Measurements from ENCODE around the gene AKR1C1. TPM values are rescaled to one million over a fixed set of nuclear protein-coding genes. Genes with fewer than 3 reads are reported as not detected.
"Not testable (repeated sequence)": the region's sequence is repeated elsewhere in the genome, so short reads cannot be mapped to it uniquely, and the experiment has no call there.

Gene AKR1C1
- total and polyA plus RNA-seq, 4 donors = 7.9 to 55.1 (median 45.2) TPM

DNA sequence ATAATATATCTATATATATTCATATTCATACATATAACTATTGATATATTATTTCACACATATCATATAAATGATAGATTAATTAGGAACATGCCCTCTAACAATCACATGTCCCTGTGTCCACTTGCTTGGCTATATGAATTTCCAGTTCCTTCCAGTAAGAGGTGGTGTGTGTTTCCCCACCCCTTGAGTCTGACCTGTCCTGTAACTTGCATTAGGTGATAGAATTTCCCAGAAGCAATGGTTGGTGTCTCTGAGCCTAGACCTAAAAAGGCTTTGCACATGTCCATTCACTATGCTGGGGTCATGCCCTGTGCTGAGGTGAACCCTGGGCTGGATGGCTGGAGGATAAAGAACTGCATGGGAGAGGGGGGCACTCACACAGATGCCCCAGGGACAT is 31.0 kb downstream of the AKR1C1 start:
- not testable (repeated sequence) for H3K9me3 ChIP-seq (ENCODE audit: control insufficient read depth in 4 of 4, insufficient read depth in 3 of 4, low read length in 3 of 4); DNase-seq; H3K9ac ChIP-seq (ENCODE audit: insufficient read depth in 1 of 2, low read length in 2 of 2); H3K27ac ChIP-seq (ENCODE audit: low read depth in 1 of 2, low read length in 1 of 2); ATAC-seq (ENCODE audit: insufficient read depth, low FRiP score); H3K27me3 ChIP-seq (ENCODE audit: control insufficient read depth in 3 of 3, insufficient read depth in 3 of 3, low read length in 2 of 3); H3K4me3 ChIP-seq; H3K4me1 ChIP-seq (ENCODE audit: control insufficient read depth in 5 of 5, insufficient read depth in 5 of 5, low read length in 5 of 5); H3K36me3 ChIP-seq (ENCODE audit: control insufficient read depth in 4 of 4, insufficient read depth in 4 of 4, low read length in 4 of 4)

DNA sequence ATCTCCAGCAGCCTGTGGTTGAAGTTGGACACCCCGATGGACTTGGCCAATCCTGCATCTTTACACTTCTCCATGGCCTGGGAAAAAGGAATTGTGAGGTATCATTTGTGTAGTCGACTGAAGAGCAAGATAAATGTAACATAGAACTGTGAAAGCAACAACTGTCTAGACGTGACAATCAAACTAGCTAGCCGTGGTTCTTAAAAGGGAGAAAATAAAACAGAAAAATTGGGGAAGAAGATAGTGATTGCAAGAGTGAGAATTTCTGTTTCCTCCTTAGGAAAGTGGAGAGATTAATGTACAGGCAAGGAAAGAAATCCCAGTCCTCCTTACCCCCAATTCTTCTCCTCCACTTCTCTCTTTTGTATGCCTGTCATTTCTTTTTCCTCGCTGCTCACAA is 35.5 kb downstream of the AKR1C1 start:
- DNase-seq (no peak), ATAC-seq (ENCODE audit: insufficient read depth, low FRiP score) (no peak)
- no peak for TF ChIP-seq CTCF (IDR thresholded peaks at IDR 0.05; ENCODE audit: control extremely low read depth, extremely low read depth)
- no peak overlapping the region for H3K4me3 ChIP-seq
- H3K27me3 ChIP-seq (ENCODE audit: control insufficient read depth in 3 of 3, insufficient read depth in 3 of 3, low read length in 2 of 3) = no peaks in the 10 kb centered on the region
- H3K27ac ChIP-seq (ENCODE audit: low read depth in 1 of 2, low read length in 1 of 2) = no peak overlapping the region
- peaks cover 0 to 4% (median 0%) of the 10 kb centered on the region in 4 donors for H3K36me3 ChIP-seq (ENCODE audit: control insufficient read depth in 4 of 4, insufficient read depth in 4 of 4, low read length in 4 of 4)
- H3K9me3 ChIP-seq (ENCODE audit: control insufficient read depth in 4 of 4, insufficient read depth in 3 of 4, low read length in 3 of 4) = no peaks in the 10 kb centered on the region
- WGBS, 2 donors = 79 to 88% methylated on average over 5 of the region's 5 CpGs
- no peak overlapping the region for H3K9ac ChIP-seq (ENCODE audit: insufficient read depth in 1 of 2, low read length in 2 of 2)
- no peaks in the 10 kb centered on the region for H3K4me1 ChIP-seq (ENCODE audit: control insufficient read depth in 5 of 5, insufficient read depth in 5 of 5, low read length in 5 of 5)

GRCh38 chr10:5002013-5002727 is 39.0 kb downstream of the AKR1C1 start:
- Histone ChIP-seq H3K27ac (ENCODE audit: low read depth in 1 of 2, low read length in 1 of 2) (no peak overlapping the region), H3K4me3 (no peak overlapping the region), H3K27me3 (ENCODE audit: control insufficient read depth in 3 of 3, insufficient read depth in 3 of 3, low read length in 2 of 3) (no peaks in the 10 kb centered on the region), H3K9ac (ENCODE audit: insufficient read depth in 1 of 2, low read length in 2 of 2) (no peak overlapping the region), H3K9me3 (ENCODE audit: control insufficient read depth in 4 of 4, insufficient read depth in 3 of 4, low read length in 3 of 4) (no peaks in the 10 kb centered on the region), H3K36me3 (ENCODE audit: control insufficient read depth in 4 of 4, insufficient read depth in 4 of 4, low read length in 4 of 4) (peaks cover 0 to 4% (median 0%) of the 10 kb centered on the region in 4 donors), H3K4me1 (ENCODE audit: control insufficient read depth in 5 of 5, insufficient read depth in 5 of 5, low read length in 5 of 5) (no peaks in the 10 kb centered on the region)
- TF ChIP-seq CTCF (IDR thresholded peaks at IDR 0.05; ENCODE audit: control extremely low read depth, extremely low read depth) = no peak
- DNase-seq (no peak), ATAC-seq (ENCODE audit: insufficient read depth, low FRiP score) (no peak)
- WGBS, 2 donors = 94% methylated on average over 2 of the region's 2 CpGs

DNA sequence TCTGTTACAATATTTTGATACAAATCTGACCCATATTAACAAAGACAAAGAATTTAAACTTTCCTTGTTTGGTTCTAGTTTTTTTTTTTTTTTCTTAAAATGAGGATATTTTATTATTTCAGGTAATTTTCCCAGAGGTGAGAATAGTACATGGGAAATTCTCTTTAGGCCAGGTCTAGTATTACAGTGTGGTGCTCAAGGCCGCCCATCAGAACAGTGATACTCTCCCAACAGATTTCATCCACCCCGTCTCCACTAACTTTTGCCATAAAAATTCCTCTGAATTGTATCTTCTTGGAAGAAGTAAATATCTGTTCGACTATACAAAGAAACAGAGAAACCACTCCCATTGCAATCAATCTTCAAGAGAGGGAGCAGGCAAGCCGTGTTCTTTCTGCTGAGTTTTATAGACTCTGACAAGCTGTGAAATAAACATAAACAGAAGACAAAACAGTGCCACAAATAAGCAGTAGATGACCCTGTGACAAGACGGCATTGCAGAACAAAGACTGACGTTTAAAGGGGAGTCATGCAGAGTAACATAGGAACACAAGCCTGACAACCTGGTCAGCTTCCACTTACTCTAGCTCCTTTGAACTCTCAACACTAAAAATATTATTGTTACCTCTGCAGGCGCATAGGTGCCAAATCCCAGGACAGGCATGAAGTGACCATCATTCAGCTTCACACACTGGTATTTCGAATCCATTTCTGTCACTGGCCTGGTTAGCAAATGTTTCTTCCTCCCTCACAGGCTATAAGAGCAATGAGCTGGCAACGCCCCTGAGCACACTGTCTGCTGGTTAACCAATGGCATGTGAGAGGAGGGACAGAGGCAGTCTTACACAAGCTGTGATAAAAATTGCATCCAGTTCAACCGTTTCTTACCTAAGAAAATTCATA is 40.2 kb downstream of the AKR1C1 start, which contains the start of gene AKR1C2:
TSS of gene AKR1C2 (minus strand) at position 731 of the 903 bp plus-strand sequence. CDS start at position 709, 22 bp downstream.
- 57 to 78% methylated on average over 7 to 8 of the region's 10 CpGs for WGBS, 2 donors
- peak; percentile 86 for ATAC-seq (ENCODE audit: insufficient read depth, low FRiP score)
- not testable (repeated sequence) for H3K4me1 ChIP-seq (ENCODE audit: control insufficient read depth in 5 of 5, insufficient read depth in 5 of 5, low read length in 5 of 5); H3K27ac ChIP-seq (ENCODE audit: low read depth in 1 of 2, low read length in 1 of 2); H3K27me3 ChIP-seq (ENCODE audit: control insufficient read depth in 3 of 3, insufficient read depth in 3 of 3, low read length in 2 of 3); H3K9ac ChIP-seq (ENCODE audit: insufficient read depth in 1 of 2, low read length in 2 of 2); H3K9me3 ChIP-seq (ENCODE audit: control insufficient read depth in 4 of 4, insufficient read depth in 3 of 4, low read length in 3 of 4); H3K4me3 ChIP-seq; H3K36me3 ChIP-seq (ENCODE audit: control insufficient read depth in 4 of 4, insufficient read depth in 4 of 4, low read length in 4 of 4)
- DNase-seq = peak in 2 of 3 donors; percentile 19 to 28

DNA sequence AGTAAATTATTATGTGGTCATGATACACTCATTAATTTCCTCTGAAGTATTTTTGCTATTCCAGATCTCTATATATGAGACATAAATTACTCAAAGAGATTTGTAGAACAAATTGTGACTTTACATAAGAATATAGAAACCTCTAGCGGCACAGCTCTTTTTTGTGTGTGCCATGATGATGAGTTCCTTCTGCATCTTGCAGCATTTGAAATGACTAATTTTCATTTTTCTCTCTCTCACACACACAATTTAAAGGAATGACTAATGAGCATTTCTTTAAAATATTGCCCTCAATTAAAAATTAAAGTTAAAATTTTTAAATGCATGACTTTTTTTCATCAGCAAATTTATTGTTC is 40.8 kb downstream of the AKR1C1 start:
- not testable (repeated sequence) for H3K4me1 ChIP-seq (ENCODE audit: control insufficient read depth in 5 of 5, insufficient read depth in 5 of 5, low read length in 5 of 5); DNase-seq; H3K27ac ChIP-seq (ENCODE audit: low read depth in 1 of 2, low read length in 1 of 2); H3K36me3 ChIP-seq (ENCODE audit: control insufficient read depth in 4 of 4, insufficient read depth in 4 of 4, low read length in 4 of 4); H3K4me3 ChIP-seq; H3K9ac ChIP-seq (ENCODE audit: insufficient read depth in 1 of 2, low read length in 2 of 2); H3K9me3 ChIP-seq (ENCODE audit: control insufficient read depth in 4 of 4, insufficient read depth in 3 of 4, low read length in 3 of 4); ATAC-seq (ENCODE audit: insufficient read depth, low FRiP score); H3K27me3 ChIP-seq (ENCODE audit: control insufficient read depth in 3 of 3, insufficient read depth in 3 of 3, low read length in 2 of 3)
- WGBS, 2 donors = 0% methylated on average over 1 of the region's 1 CpG

GRCh38 chr10:5004501-5004900 is 41.3 kb downstream of the AKR1C1 start:
- H3K36me3 ChIP-seq (ENCODE audit: control insufficient read depth in 4 of 4, insufficient read depth in 4 of 4, low read length in 4 of 4); H3K27me3 ChIP-seq (ENCODE audit: control insufficient read depth in 3 of 3, insufficient read depth in 3 of 3, low read length in 2 of 3); H3K4me3 ChIP-seq; ATAC-seq (ENCODE audit: insufficient read depth, low FRiP score); H3K27ac ChIP-seq (ENCODE audit: low read depth in 1 of 2, low read length in 1 of 2); H3K4me1 ChIP-seq (ENCODE audit: control insufficient read depth in 5 of 5, insufficient read depth in 5 of 5, low read length in 5 of 5); H3K9ac ChIP-seq (ENCODE audit: insufficient read depth in 1 of 2, low read length in 2 of 2); H3K9me3 ChIP-seq (ENCODE audit: control insufficient read depth in 4 of 4, insufficient read depth in 3 of 4, low read length in 3 of 4); DNase-seq: not testable (repeated sequence)
